ENCODE results near the gene LHX4. TPM values are rescaled to one million over a fixed set of nuclear protein-coding genes. Genes with fewer than 3 reads are reported as not detected.
"Not testable (repeated sequence)": the region's sequence is repeated elsewhere in the genome, so short reads cannot be mapped to it uniquely, and the experiment has no call there.

Gene LHX4
- total and polyA plus RNA-seq, 8 donors = 0.03 to 4.8 (median 4.1) TPM

GRCh38 chr1:180201451-180202200 is 28.4 kb upstream of the LHX4 start:
- TF ChIP-seq CTCF (IDR thresholded peaks at IDR 0.05) = no peak
- peaks cover 0 to 52% of the 10 kb centered on the region in 2 donors for H3K36me3 ChIP-seq
- intact Hi-C loops (cut with DNase I) = no loop called here
- H3K4me3 ChIP-seq = no peak overlapping the region
- ATAC-seq = no peak
- DNase-seq = no peak
- H3K9me3 ChIP-seq = no peaks in the 10 kb centered on the region
- H3K4me1 ChIP-seq = no peaks in the 10 kb centered on the region
- no peak overlapping the region for H3K27ac ChIP-seq
- no peaks in the 10 kb centered on the region for H3K27me3 ChIP-seq

- H3K4me3 ChIP-seq; ATAC-seq; DNase-seq; H3K4me1 ChIP-seq; H3K27ac ChIP-seq; H3K9me3 ChIP-seq; H3K27me3 ChIP-seq; intact Hi-C loops (cut with DNase I): not testable (repeated sequence)
- peaks cover 0 to 42% of the 10 kb centered on the region in 2 donors for H3K36me3 ChIP-seq
Observed at GRCh38 chr1:180202588-180202987, 27.5 kb upstream of the LHX4 start.

- DNase-seq (no peak), ATAC-seq (no peak)
- intact Hi-C loops (cut with DNase I) = no loop called here
- H3K4me3 ChIP-seq = no peak overlapping the region
- H3K4me1 ChIP-seq = no peaks in the 10 kb centered on the region
- H3K27me3 ChIP-seq = no peaks in the 10 kb centered on the region
- H3K27ac ChIP-seq = no peak overlapping the region
- no peak for TF ChIP-seq CTCF (IDR thresholded peaks at IDR 0.05)
- no peaks in the 10 kb centered on the region for H3K9me3 ChIP-seq
- peaks cover 0 to 26% of the 10 kb centered on the region in 2 donors for H3K36me3 ChIP-seq
Observed at GRCh38 chr1:180204231-180204630, 25.8 kb upstream of the LHX4 start.

- no peak for TF ChIP-seq CTCF (IDR thresholded peaks at IDR 0.05)
- Histone ChIP-seq H3K27me3 (no peaks in the 10 kb centered on the region), H3K4me1 (no peaks in the 10 kb centered on the region), H3K36me3 (peaks cover 0 to 4% of the 10 kb centered on the region in 2 donors), H3K27ac (no peak overlapping the region), H3K4me3 (no peak overlapping the region), H3K9me3 (no peaks in the 10 kb centered on the region)
- ATAC-seq (no peak), DNase-seq (no peak)
- intact Hi-C loops (cut with DNase I) = no loop called here
Observed at GRCh38 chr1:180206581-180206980, 23.5 kb upstream of the LHX4 start.

GRCh38 chr1:180208264-180208663 is 21.8 kb upstream of the LHX4 start:
- TF ChIP-seq CTCF (IDR thresholded peaks at IDR 0.05) = no peak
- Histone ChIP-seq H3K4me3 (no peak overlapping the region), H3K36me3 (no peaks in the 10 kb centered on the region), H3K27me3 (no peaks in the 10 kb centered on the region), H3K27ac (no peak overlapping the region), H3K4me1 (no peaks in the 10 kb centered on the region), H3K9me3 (no peaks in the 10 kb centered on the region)
- no peak for ATAC-seq
- intact Hi-C loops (cut with DNase I) = no loop called here
- peak in 1 of 4 donors; percentile 2 for DNase-seq
